GM18951 (cell line): ENCODE results near the gene PDPK1.

Experiments used
- POLR2A ChIP-seq: IDR thresholded peaks from 4 replicates; pipeline ENCODE4 v1.6.1; 2011; ENCODE audit warnings: mild to moderate bottlenecking; ENCODE audit not compliant: insufficient read length, insufficient read depth; ENCODE audit errors: extremely low read depth
- in situ Hi-C: fragments of 300-500 bp; cut with MboI; formaldehyde crosslinking; loops from one replicate; pipeline ENCODE4 v1.12.0; 2022; ENCODE audit warnings: low sequenced_read_pairs, mixed read lengths, inconsistent platforms; ENCODE audit not compliant: unreplicated experiment

Gene PDPK1

DNA sequence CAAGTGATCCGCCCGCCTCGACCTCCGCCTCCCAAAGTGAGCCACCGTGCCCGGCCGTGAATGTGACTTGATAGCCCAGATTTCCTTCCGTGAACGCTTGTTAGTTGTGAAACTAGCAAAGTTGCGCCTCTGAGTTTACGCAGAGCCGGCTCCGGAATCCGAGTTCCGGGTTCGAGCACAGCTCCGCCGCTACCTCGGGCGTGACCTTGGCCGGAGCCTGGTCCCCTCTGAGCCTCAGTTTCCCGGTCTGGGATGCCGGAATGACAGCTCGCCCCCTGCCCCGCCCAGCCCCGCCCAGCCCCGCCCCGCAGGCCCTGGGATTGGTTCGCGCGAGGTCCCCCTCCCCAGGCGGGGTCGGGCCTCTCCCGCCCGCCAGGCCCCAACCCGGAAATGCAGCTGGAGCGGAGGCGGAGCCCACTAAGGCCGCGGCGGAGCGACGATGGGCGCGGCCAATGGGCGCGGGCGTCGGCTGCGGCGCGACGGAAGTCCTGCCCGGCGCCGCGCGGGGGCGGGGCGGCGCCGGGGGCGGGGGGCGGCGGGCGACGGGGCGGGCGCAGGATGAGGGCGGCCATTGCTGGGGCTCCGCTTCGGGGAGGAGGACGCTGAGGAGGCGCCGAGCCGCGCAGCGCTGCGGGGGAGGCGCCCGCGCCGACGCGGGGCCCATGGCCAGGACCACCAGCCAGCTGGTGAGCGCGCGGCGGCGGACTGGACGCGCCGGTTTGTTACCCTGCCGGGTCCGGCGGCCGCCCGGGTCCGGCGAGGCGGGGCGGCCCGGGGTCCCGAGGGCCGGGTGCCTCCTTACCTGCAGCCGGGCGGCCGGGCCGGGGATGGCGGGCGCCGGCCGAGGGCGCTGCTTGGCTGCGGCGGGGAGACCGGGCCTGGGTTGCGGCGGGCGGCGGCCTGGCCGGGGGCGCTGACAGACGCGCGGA, at the start of gene PDPK1:
TSS of gene PDPK1 (plus strand) at position 571 of the 929 bp plus-strand sequence. CDS start at position 663, 92 bp downstream.
- in situ Hi-C loops, result no loop called here
- TF ChIP-seq POLR2A, result peak; percentile 78

DNA sequence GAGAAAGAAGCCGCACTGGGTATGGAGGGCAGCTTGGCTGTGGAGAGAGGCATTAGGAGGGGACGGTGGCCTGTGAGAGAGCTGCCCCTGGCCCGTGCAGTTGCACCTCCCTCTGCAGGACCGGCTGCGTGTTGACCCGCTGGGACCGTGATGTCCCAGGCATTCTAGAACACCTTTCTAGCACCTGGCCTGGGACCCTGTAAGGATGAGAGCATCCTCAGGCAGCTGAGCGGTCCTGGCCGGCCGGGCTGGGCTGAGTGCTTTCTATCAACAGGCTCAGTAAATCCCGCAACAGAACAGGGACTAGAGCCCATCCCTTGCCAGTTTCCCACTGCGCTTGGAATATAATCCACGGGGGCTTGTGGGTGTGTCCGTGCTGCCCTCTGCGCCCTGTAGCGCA, 48.2 kb upstream of the PDPK1 start:
- in situ Hi-C loops, result no loop called here
- TF ChIP-seq POLR2A, result no peak

DNA sequence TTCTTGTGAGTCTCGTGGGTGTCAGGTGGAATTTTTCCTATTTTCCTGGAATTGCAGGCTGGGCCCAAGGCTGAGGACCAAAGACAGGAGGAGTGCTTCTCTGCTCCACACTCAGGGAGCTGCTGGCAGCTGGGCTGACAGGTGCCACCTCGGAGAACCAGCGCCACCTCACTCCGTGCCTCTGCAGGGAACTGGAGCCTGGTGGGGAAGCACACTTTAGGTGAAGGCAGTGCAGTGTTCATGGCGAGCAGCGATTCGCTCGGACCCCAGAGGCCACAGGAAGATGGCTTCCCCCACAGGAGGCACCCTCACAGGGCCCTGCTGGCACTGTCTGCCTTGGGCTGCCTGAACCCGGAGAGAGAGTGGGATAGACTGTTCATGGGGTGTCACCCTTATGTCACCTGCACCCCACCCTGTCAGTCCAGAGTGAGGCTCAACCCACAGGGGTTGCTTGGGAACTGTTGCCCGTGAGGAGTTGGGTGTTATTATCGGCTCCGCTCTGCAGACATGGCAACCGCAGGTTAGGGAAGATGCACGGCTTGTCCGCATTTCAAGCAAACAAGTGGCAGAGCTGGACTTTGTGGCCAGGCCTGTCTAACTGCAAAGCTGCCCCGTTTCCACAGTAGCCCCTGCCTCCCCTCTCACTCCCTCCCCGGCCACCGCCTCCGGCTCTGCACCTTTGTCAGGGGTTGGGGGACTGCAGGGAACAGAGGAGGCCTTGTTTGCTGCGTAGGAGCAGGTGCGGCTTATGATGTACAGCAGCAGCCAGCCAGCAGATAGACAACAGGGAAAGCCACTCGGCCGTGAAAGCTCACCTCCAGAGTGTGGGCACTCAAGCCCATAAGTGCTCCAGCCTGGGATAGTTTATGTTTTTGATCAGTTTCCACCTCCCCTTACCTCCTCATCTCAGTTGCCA, 47.4 kb upstream of the PDPK1 start:
- in situ Hi-C loops, result no loop called here
- TF ChIP-seq POLR2A, result no peak

DNA sequence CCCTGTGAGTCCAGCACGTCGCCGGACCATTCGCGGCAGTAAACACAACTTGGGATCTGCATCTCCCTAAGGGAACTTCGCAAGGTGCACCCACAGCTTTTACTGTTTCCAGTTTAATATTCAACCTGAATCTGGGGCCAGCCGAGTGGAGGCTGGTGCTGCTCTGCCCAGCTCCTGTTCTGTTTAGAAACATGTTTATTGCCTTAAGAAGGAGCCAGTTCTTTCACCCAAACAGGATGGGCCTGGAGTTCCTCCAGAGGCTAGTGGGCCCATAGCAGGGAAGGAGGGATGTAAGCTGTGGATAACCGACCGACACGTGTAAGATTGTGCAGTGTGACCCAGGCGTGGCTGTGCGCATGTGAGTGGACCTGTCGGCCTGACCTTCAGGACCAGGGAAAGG, 45.5 kb upstream of the PDPK1 start:
- in situ Hi-C loops, result no loop called here
- no peak for TF ChIP-seq POLR2A

DNA sequence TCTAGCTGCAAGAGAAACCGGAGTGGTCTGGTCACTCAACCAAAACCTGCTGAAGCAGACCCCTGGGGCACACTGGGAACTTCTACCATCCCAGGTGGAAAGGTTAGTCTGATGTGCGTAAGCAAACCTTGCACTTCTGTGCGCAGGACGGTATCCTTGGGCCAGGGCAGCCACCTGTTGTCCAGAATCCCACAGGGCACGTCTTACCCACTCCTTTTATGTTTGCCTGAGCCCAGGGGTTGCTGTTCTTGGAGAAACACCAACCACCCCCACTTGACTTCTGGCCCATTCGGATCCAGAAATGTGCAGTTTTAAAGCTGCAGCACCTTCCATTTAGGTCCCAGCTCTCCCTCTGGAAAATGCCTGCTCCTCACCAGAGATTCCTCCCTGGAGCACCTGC, 44.2 kb upstream of the PDPK1 start:
- in situ Hi-C loops, result no loop called here
- no peak for TF ChIP-seq POLR2A

DNA sequence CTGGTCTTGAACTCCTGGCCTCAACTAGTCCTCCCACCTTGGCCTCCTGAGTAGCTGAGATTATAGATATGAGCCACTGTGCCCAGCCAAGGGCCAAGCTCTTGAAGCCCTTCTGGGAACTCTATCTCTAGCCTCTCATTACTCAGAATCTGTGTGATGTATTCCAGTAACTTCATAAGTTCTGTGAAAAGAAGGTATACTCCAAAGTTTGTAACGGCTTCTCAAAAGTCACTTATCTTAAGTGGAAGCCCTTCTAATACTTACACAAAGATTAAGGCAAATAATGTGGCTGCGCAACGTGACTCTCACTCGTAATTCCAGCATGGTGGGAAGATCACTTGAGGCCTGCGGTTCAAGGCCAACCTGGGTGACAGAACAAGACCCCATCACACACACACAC, 43.2 kb upstream of the PDPK1 start:
- in situ Hi-C loops, result no loop called here
- no peak for TF ChIP-seq POLR2A

DNA sequence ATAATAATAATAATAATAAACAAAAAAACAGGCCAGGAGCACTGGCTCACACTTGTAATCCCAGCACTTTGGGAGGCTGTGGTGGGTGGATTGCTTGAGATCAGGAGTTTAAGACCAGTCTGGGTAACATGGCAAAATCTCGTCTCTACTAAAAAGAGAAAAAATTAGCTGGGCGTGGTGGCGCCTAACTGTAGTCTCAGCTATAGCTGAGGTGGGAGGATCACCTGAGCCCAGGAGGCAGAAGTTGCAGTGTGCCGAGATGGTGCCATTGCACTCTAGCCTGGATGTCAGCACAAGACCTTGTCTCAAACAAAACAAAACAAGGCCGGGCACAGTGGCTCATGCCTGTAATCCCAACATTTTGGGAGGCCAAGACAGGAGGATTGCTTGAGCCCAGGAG, 42.8 kb upstream of the PDPK1 start:
- in situ Hi-C loops, result no loop called here
- TF ChIP-seq POLR2A, result no peak

DNA sequence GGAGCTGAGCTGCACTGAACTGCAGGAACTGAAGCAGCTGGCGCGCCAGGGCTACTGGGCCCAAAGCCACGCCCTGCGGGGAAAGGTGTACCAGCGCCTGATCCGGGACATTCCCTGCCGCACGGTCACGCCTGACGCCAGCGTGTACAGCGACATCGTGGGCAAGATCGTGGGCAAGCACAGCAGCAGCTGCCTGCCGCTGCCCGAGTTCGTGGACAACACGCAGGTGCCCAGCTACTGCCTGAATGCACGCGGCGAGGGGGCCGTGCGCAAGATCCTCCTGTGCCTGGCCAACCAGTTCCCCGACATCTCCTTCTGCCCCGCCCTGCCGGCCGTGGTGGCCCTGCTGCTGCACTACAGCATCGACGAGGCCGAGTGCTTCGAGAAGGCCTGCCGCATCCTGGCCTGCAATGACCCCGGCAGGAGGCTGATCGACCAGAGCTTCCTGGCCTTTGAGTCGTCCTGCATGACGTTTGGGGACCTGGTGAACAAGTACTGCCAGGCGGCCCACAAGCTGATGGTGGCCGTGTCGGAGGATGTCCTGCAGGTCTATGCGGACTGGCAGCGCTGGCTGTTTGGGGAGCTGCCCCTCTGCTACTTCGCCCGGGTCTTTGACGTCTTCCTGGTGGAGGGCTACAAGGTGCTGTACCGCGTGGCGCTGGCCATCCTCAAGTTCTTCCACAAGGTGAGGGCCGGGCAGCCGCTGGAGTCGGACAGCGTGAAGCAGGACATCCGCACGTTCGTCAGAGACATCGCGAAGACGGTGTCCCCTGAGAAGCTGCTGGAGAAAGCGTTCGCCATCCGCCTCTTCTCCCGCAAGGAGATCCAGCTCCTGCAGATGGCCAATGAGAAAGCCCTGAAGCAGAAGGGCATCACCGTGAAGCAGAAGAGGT, 41.4 kb upstream of the PDPK1 start:
- no peak for TF ChIP-seq POLR2A
- in situ Hi-C loops, result no loop called here

DNA sequence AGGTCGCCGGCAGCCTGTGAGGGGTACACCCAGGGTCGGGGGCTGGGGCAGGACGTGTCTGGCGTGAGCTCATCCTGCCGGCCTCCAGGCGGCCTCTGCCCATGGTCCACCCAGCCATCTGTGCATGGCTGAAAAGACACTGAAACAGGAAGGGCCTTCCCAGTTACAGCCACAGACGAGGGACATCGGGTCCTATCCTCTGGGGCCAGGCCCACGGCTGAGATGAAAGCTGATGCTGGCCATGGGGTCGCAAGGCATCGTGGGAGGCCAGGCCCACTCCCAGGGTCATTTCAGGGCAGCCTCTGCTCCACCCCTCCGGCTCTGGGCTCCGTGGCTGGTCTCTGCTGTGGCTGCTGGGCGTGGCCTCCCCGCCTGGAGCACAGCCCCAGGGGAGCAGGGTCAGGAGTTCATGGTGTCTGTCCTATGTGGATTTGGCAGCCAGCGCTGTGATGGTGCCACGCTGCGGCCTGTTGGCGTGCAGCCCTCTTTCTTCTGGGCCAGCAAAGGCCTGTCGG, 40.6 kb upstream of the PDPK1 start:
- no peak for TF ChIP-seq POLR2A
- in situ Hi-C loops, result no loop called here

DNA sequence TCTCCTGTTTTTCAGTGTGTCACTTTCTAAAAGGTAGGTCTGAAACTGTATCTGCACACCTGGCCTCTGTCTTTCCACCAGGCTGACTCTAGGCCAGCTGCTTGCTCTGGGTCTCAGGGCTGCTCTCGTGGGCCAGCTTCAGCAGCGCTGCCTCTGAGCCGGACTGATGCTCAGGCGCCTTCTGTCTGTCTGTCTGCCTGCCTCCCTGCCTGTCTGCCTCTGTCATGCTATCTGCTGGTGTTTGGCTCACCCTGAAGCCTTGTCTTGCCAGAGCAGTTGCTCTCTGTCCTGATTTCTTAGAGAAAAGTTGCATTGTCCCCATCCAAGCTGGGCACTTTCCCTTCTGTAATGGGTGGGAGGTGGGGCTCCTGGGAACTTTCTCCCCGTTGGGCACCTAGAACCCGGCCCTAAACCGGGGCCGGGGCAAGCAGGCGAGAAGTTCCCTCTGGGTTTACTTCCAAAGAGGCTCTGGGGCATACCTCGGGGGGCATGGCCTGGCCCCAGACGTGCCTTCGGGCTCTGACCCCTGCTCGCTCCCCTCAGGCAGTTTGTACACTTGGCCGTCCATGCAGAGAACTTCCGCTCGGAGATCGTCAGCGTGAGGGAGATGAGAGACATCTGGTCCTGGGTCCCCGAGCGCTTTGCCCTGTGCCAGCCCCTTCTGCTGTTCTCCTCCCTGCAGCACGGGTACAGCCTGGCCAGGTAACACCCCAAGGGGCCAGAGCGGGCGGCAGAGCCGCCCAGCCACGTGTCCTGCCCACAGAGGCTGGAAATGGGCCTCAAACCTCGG, 39.9 kb upstream of the PDPK1 start:
- in situ Hi-C loops, result no loop called here
- no peak for TF ChIP-seq POLR2A

DNA sequence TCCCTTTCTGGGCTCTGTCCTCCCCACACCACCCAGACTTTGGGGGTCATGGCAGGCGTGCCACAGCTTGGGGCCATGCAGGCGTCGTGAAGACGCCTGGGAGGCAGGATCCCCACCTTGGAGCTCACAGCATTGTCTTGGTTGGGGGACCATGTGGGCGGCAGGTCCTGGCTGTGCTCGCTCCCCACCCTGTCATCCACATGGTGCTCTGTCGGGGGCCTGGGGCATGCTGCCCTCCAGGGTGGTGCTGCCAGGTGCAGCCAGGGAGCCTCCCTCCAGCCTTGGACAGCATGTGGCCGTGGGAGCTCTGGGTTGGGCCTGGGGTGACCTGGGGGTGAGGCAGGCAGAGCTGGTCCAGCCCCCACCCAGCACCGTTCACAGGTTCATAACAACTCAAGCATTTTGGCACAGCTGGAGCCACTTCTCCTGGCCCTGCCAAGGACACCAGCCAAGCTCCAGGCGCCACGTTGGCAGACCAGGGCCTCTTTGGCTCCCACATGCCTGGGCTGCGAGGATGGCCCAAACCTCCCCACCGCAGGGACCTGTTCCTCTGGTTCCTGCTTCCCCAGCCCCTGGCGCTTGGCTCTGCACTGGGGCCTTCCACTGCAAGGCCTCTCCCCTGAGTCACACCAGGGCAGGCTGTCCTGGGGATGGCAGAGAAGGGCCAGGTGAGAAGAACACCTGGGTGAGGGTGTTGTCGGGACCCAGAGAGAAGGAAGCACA, 39.1 kb upstream of the PDPK1 start:
- no peak for TF ChIP-seq POLR2A
- in situ Hi-C loops, result no loop called here

DNA sequence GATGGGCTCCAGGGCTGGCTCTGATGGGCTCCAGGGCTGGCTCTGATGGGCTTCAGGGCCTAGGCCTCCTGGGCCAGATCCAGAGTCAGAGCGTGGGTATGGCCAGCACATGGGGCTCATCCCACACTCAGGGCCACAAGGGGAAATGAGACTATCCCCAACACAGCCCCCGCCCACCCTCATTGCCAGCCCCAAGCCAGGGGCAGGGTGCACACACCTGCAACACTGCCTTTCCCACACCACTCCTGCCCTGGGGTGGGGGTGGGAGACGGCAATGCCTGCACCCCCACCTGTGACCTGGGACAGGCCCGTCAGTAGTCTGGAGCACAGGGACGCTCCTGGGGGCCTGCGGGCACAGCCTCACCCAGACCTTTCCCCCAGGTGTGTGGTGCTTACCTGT, 38.4 kb upstream of the PDPK1 start:
- TF ChIP-seq POLR2A, result no peak
- in situ Hi-C loops, result no loop called here
